ENCODE results near the gene GTSE1. TPM values are rescaled to one million over a fixed set of nuclear protein-coding genes. Genes with fewer than 3 reads are reported as not detected.

Gene GTSE1
- total and polyA plus RNA-seq, 10 donors = 1.3 to 5.2 (median 3.0) TPM

GRCh38 chr22:46275455-46276122 is 21.1 kb upstream of the GTSE1 start:
- intact Hi-C loops (cut with DNase I; ENCODE audit: low total_unique reads) = no loop called here

GRCh38 chr22:46276563-46276962 is 20.1 kb upstream of the GTSE1 start:
- 94 to 97% (median 96%) methylated on average over 7 of the region's 7 CpGs for WGBS, 5 donors
- H3K27me3 ChIP-seq (replicated peaks in 1 of 7) = no peaks in the 10 kb centered on the region
- no peak overlapping the region for H3K27ac ChIP-seq
- H3K9me3 ChIP-seq = no peaks in the 10 kb centered on the region
- H3K4me1 ChIP-seq = peaks cover 0 to 48% (median 20%) of the 10 kb centered on the region in 6 donors
- intact Hi-C loops (cut with DNase I; ENCODE audit: low total_unique reads) = no loop called here
- peaks cover 6 to 98% (median 74%) of the 10 kb centered on the region in 6 donors for H3K36me3 ChIP-seq
- no peak for DNase-seq
- no peak overlapping the region for H3K4me3 ChIP-seq
- TF ChIP-seq POLR2A (IDR thresholded peaks at IDR 0.05) (no peak), POLR2AphosphoS5 (IDR thresholded peaks at IDR 0.05) (no peak), CTCF (IDR thresholded peaks at IDR 0.05 in 8 of 11, conservative IDR thresholded peaks at IDR 0.05 in 3 of 11) (no peak)

More at GRCh38 chr22:46275455-46276122, 21.1 kb upstream of the GTSE1 start:
- Histone ChIP-seq H3K36me3 (peaks cover 6 to 96% (median 70%) of the 10 kb centered on the region in 6 donors), H3K4me1 (peaks cover 0 to 38% (median 15%) of the 10 kb centered on the region in 6 donors), H3K4me3 (no peak overlapping the region), H3K9me3 (no peaks in the 10 kb centered on the region), H3K27ac (no peak overlapping the region), H3K27me3 (replicated peaks in 1 of 7) (no peaks in the 10 kb centered on the region)
- 72 to 92% (median 78%) methylated on average over 3 of the region's 3 CpGs for WGBS, 5 donors
- no peak for DNase-seq
- TF ChIP-seq POLR2A (IDR thresholded peaks at IDR 0.05) (no peak), POLR2AphosphoS5 (IDR thresholded peaks at IDR 0.05) (no peak), CTCF (IDR thresholded peaks at IDR 0.05 in 8 of 11, conservative IDR thresholded peaks at IDR 0.05 in 3 of 11) (no peak)

GRCh38 chr22:46278656-46279645 is 17.7 kb upstream of the GTSE1 start:
- Histone ChIP-seq H3K4me3 (no peak overlapping the region), H3K27me3 (replicated peaks in 1 of 7) (no peaks in the 10 kb centered on the region), H3K27ac (peak overlapping the region in 3 of 8 donors; percentile 78 to 86 (median 84)), H3K36me3 (peaks cover 6 to 98% (median 76%) of the 10 kb centered on the region in 6 donors), H3K4me1 (peaks cover 0 to 68% (median 20%) of the 10 kb centered on the region in 6 donors), H3K9me3 (no peaks in the 10 kb centered on the region)
- whole genome bisulfite sequencing, 5 donors = 86 to 96% (median 92%) methylated on average over 18 to 22 of the region's 22 CpGs
- intact Hi-C loops (cut with DNase I; ENCODE audit: low total_unique reads) = no loop called here
- no peak for TF ChIP-seq POLR2AphosphoS5 (IDR thresholded peaks at IDR 0.05)
- TF ChIP-seq CTCF (IDR thresholded peaks at IDR 0.05 in 8 of 11, conservative IDR thresholded peaks at IDR 0.05 in 3 of 11) = no peak
- no peak for TF ChIP-seq POLR2A (IDR thresholded peaks at IDR 0.05)
- DNase-seq = no peak
